SU-DHL-6 (cell line): ENCODE measurements around the gene RAD51C.

Experiments used
- EZH2phosphoT487 ChIP-seq: fragments of 200-600 bp; sonication (generic), shearing (Covaris generic); conservative IDR thresholded peaks from 2 replicates; pipeline ENCODE4 v1.6.1; 2018; ENCODE audit warnings: mild to moderate bottlenecking, antibody characterized with exemption, low read length, moderate library complexity, mixed read lengths
- TF ChIP-seq, protein P1 (sequence below): fragments of 200-600 bp; sonication (generic); IDR thresholded peaks from one replicate; pipeline ENCODE4 v1.5.1; 2017; ENCODE audit warnings: antibody characterized with exemption, mild to moderate bottlenecking, low read length, moderate library complexity; ENCODE audit not compliant: insufficient read depth, poor library complexity, severe bottlenecking

GRCh38 chr17:58688521-58688920, 3.9 kb upstream of the RAD51C start:
- TF ChIP-seq, protein P1, sequence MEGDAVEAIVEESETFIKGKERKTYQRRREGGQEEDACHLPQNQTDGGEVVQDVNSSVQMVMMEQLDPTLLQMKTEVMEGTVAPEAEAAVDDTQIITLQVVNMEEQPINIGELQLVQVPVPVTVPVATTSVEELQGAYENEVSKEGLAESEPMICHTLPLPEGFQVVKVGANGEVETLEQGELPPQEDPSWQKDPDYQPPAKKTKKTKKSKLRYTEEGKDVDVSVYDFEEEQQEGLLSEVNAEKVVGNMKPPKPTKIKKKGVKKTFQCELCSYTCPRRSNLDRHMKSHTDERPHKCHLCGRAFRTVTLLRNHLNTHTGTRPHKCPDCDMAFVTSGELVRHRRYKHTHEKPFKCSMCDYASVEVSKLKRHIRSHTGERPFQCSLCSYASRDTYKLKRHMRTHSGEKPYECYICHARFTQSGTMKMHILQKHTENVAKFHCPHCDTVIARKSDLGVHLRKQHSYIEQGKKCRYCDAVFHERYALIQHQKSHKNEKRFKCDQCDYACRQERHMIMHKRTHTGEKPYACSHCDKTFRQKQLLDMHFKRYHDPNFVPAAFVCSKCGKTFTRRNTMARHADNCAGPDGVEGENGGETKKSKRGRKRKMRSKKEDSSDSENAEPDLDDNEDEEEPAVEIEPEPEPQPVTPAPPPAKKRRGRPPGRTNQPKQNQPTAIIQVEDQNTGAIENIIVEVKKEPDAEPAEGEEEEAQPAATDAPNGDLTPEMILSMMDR: no peak
- no peak for TF ChIP-seq EZH2phosphoT487
